ENCODE results near the gene CFTR. TPM values are rescaled to one million over a fixed set of nuclear protein-coding genes. Genes with fewer than 3 reads are reported as not detected.

The CFTR gene
- total and polyA plus RNA-seq, 2 of the 4 experiments (the other 2 are of a cell fraction) = 0.18 to 0.21 TPM

DNA sequence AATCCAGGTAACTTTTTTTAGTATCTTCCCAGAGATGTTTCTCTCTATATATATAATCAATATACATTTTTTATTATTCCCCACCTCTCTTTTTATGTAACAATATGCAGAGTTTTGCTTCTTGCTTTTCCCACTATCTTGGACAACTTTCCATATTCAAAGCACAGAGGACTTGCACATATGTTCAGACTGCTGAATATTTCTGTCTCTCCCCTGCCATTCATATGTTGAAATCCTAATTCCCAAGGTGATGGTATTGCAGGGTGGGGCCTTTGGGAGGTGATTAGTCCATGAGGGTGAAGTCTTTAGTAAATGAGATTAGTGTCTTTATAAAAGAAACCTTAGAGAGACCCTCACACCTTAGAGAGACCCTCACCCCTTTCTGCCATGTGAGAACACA is 72.8 kb downstream of the CFTR start:
- Histone ChIP-seq H3K56ac (ENCODE audit: extremely low read depth, insufficient read depth, low read length) (no peak overlapping the region), H2AK9ac (replicated peaks; ENCODE audit: low read depth, low read length, poor library complexity) (no peak overlapping the region), H4K5ac (ENCODE audit: low read depth, low read length) (no peak overlapping the region), H3K4me3 (ENCODE audit: insufficient read depth, low read depth, low read length) (no peak overlapping the region), H3K14ac (replicated peaks; ENCODE audit: low read depth, low read length) (no peak overlapping the region), H3K9me3 (ENCODE audit: control insufficient read depth, insufficient read depth, low read length) (no peaks in the 10 kb centered on the region), H2BK20ac (ENCODE audit: low read depth, low read length) (no peak overlapping the region), H2BK5ac (ENCODE audit: low read depth, low read length, poor library complexity, severe bottlenecking) (no peak overlapping the region), H3K23ac (ENCODE audit: low read depth, low read length) (no peak overlapping the region), H2AFZ (replicated peaks; ENCODE audit: low read length, poor library complexity) (no peak overlapping the region), H3K36me3 (ENCODE audit: control insufficient read depth, insufficient read depth, low read length) (no peaks in the 10 kb centered on the region), H2BK120ac (ENCODE audit: low read depth, low read length) (no peak overlapping the region), H2BK15ac (ENCODE audit: low read depth, low read length) (no peak overlapping the region), H3K4me2 (ENCODE audit: low read depth, low read length) (no peak overlapping the region), H4K8ac (ENCODE audit: low read depth in 2 of 2, low read length in 2 of 2) (no peak overlapping the region), H3K4ac (ENCODE audit: low read depth, low read length) (no peak overlapping the region), H3K27me3 (ENCODE audit: control insufficient read depth, insufficient read depth, low read length) (no peaks in the 10 kb centered on the region), H3K9me1 (ENCODE audit: insufficient read depth, low read length) (no peaks in the 10 kb centered on the region), H2AK5ac (ENCODE audit: low read depth, low read length) (no peak overlapping the region), H4K20me1 (ENCODE audit: insufficient read depth, low read length) (no peaks in the 10 kb centered on the region), H3K27ac (ENCODE audit: insufficient read depth, low read length) (no peak overlapping the region), H3K79me1 (ENCODE audit: low read depth in 1 of 2, low read length in 2 of 2) (no peaks in the 10 kb centered on the region), H3K4me1 (ENCODE audit: control insufficient read depth, insufficient read depth, low read length) (no peaks in the 10 kb centered on the region), H3K9ac (ENCODE audit: low read depth, low read length) (no peak overlapping the region), H3K18ac (ENCODE audit: low read depth, low read length) (no peak overlapping the region), H4K91ac (ENCODE audit: insufficient read depth, low read depth, low read length) (no peak overlapping the region)
- ChIA-PET CTCF (no interaction called here), POLR2A (ENCODE audit: unreplicated experiment) (no interaction called here)
- dilution Hi-C loops (cut with HindIII; ENCODE audit: low sequenced_read_pairs, unreplicated experiment) (no loop called here), intact Hi-C loops (cut with micrococcal nuclease) (loop anchor here (2.0 kb wide), 1 partner anchor 28 kb away; no protein-coding TSS in a partner anchor), in situ Hi-C loops (cut with MboI; ENCODE audit: low sequenced_read_pairs) (no loop called here)
- TF ChIP-seq, protein P1, sequence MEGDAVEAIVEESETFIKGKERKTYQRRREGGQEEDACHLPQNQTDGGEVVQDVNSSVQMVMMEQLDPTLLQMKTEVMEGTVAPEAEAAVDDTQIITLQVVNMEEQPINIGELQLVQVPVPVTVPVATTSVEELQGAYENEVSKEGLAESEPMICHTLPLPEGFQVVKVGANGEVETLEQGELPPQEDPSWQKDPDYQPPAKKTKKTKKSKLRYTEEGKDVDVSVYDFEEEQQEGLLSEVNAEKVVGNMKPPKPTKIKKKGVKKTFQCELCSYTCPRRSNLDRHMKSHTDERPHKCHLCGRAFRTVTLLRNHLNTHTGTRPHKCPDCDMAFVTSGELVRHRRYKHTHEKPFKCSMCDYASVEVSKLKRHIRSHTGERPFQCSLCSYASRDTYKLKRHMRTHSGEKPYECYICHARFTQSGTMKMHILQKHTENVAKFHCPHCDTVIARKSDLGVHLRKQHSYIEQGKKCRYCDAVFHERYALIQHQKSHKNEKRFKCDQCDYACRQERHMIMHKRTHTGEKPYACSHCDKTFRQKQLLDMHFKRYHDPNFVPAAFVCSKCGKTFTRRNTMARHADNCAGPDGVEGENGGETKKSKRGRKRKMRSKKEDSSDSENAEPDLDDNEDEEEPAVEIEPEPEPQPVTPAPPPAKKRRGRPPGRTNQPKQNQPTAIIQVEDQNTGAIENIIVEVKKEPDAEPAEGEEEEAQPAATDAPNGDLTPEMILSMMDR (conservative IDR thresholded peaks at IDR 0.05; ENCODE audit: low read depth, low read length) = no peak
- no peak for TF ChIP-seq RCOR1 (IDR thresholded peaks at IDR 0.05; ENCODE audit: insufficient replicate concordance, low read length)
- TF ChIP-seq NFE2L2 (IDR thresholded peaks at IDR 0.05; ENCODE audit: low read depth, low read length) = no peak
- TF ChIP-seq, protein P2, sequence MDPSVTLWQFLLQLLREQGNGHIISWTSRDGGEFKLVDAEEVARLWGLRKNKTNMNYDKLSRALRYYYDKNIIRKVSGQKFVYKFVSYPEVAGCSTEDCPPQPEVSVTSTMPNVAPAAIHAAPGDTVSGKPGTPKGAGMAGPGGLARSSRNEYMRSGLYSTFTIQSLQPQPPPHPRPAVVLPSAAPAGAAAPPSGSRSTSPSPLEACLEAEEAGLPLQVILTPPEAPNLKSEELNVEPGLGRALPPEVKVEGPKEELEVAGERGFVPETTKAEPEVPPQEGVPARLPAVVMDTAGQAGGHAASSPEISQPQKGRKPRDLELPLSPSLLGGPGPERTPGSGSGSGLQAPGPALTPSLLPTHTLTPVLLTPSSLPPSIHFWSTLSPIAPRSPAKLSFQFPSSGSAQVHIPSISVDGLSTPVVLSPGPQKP (IDR thresholded peaks at IDR 0.05; ENCODE audit: borderline replicate concordance, low read depth, low read length) = no peak
- TF ChIP-seq MAZ (IDR thresholded peaks at IDR 0.05; ENCODE audit: borderline replicate concordance, low read depth, low read length) = no peak
- no peak for TF ChIP-seq RAD21 (IDR thresholded peaks at IDR 0.05; ENCODE audit: low read length)
- no TSS peak for BruUV-seq (replicated peaks)
- ATAC-seq (ENCODE audit: low read depth) (no peak), DNase-seq (no peak)
